GM18526 (cell line): ENCODE data around the gene KCNT2.

Experiments used
- POLR2A ChIP-seq: IDR thresholded peaks from 3 replicates; pipeline ENCODE4 v1.6.1; 2011; ENCODE audit not compliant: insufficient read length; ENCODE audit errors: extremely low read depth

Gene KCNT2

GRCh38 chr1:196546272-196547111 is 61.7 kb downstream of the KCNT2 start:
- TF ChIP-seq POLR2A = no peak

- TF ChIP-seq POLR2A = no peak
Observed at GRCh38 chr1:196545222-196545621, 63.0 kb downstream of the KCNT2 start.

- TF ChIP-seq POLR2A = no peak
Observed at GRCh38 chr1:196544617-196545016, 63.6 kb downstream of the KCNT2 start.

GRCh38 chr1:196543833-196544232 is 64.4 kb downstream of the KCNT2 start:
- no peak for TF ChIP-seq POLR2A

- TF ChIP-seq POLR2A = no peak
Observed at GRCh38 chr1:196538473-196538872, 69.8 kb downstream of the KCNT2 start.

- no peak for TF ChIP-seq POLR2A
Observed at GRCh38 chr1:196535727-196536126, 72.5 kb downstream of the KCNT2 start.

- no peak for TF ChIP-seq POLR2A
Observed at GRCh38 chr1:196531737-196532524, 76.3 kb downstream of the KCNT2 start.

- no peak for TF ChIP-seq POLR2A
Observed at GRCh38 chr1:196527919-196528318, 80.3 kb downstream of the KCNT2 start.

- no peak for TF ChIP-seq POLR2A
Observed at GRCh38 chr1:196517193-196517592, 91.0 kb downstream of the KCNT2 start.

GRCh38 chr1:196516373-196516772 is 91.9 kb downstream of the KCNT2 start:
- no peak for TF ChIP-seq POLR2A

GRCh38 chr1:196515904-196516303 is 92.3 kb downstream of the KCNT2 start:
- no peak for TF ChIP-seq POLR2A

GRCh38 chr1:196513821-196514220 is 94.4 kb downstream of the KCNT2 start:
- TF ChIP-seq POLR2A = no peak

GRCh38 chr1:196510451-196510850 is 97.8 kb downstream of the KCNT2 start:
- no peak for TF ChIP-seq POLR2A

GRCh38 chr1:196502437-196502836 is 105.8 kb downstream of the KCNT2 start:
- no peak for TF ChIP-seq POLR2A

GRCh38 chr1:196501760-196502428 is 106.3 kb downstream of the KCNT2 start:
- no peak for TF ChIP-seq POLR2A

- no peak for TF ChIP-seq POLR2A
Observed at GRCh38 chr1:196497817-196498216, 110.4 kb downstream of the KCNT2 start.
